Body of pancreas (tissue), 4 donors: Measurements from ENCODE around the gene MED13L. TPM values are rescaled to one million over a fixed set of nuclear protein-coding genes. Genes with fewer than 3 reads are reported as not detected.

ENCODE experiments used
- ATAC-seq: fragments of 150-250 bp; one replicate; pipeline ENCODE4 v1.9.1; 2016
- DNase-seq, 4 donors: peaks; one replicate each; pipeline ENCODE4 v3.0.0-alpha.2; 2019
- H3K27ac ChIP-seq, 4 donors: fragments of 200-600 bp; sonication (generic); 1 replicate in 3 of 4; 2 replicates in 1 of 4; pipeline versions ENCODE4 v1.5.1 to v1.6.1; 2016 to 2019; ENCODE audit warnings: mild to moderate bottlenecking in 1 of 4, mixed read lengths in 1 of 4, moderate library complexity in 1 of 4
- H3K27me3 ChIP-seq, 2 donors: fragments of 200-600 bp; sonication (generic); one replicate each; pipeline ENCODE4 v1.6.0; 2016; ENCODE audit warnings: mild to moderate bottlenecking in 1 of 2
- H3K36me3 ChIP-seq, 2 donors: fragments of 200-600 bp; sonication (generic); replicated peaks in 1 of 2; 2 replicates each; pipeline ENCODE4 v1.5.1; 2016; ENCODE audit warnings: low read depth in 2 of 2; ENCODE audit not compliant: insufficient read depth in 1 of 2
- H3K4me1 ChIP-seq: fragments of 200-600 bp; sonication (generic); one replicate; pipeline ENCODE4 v1.6.0; 2016
- H3K4me3 ChIP-seq, 2 donors: fragments of 200-600 bp; sonication (generic); 1 replicate in 1 of 2; 2 replicates in 1 of 2; pipeline ENCODE4 v1.5.1; 2016 to 2019
- H3K9me3 ChIP-seq, 3 donors: fragments of 200-600 bp; sonication (generic); 1 replicate in 2 of 3; 2 replicates in 1 of 3; pipeline ENCODE4 v1.5.1; 2016
- CTCF ChIP-seq, 7 experiments: fragments of 450-650 bp in 4 of 7; fragments of 200-600 bp in 3 of 7; sonication (generic) in 3 of 7; IDR thresholded peaks; one replicate each; pipeline ENCODE4 v1.5.1; 2016 to 2019; ENCODE audit warnings: antibody characterized with exemption in 7 of 7
- POLR2A ChIP-seq, 3 donors: fragments of 450-650 bp; IDR thresholded peaks; one replicate each; pipeline ENCODE4 v1.6.1; 2016; ENCODE audit warnings: antibody characterized with exemption in 3 of 3, mild to moderate bottlenecking in 2 of 3
- WGBS, 2 donors: methylation state at CpG; one replicate each; pipeline ENCODE4 v1.1.5; 2017; 5-methylcytosine and 5-hydroxymethylcytosine counted together
- intact Hi-C: fragments of 100-400 bp; cut with DNase I; formaldehyde crosslinking; loops from one replicate; pipeline ENCODE4 v1.15.1; 2023
- total RNA-seq, 2 donors: library from RNA; depleted of rRNA; stranded (reverse); fragments of >200 nt; gene quantifications; one replicate each; pipeline ENCODE4 v1.1.0, GENCODE V29; 2016

MED13L gene
- total RNA-seq, 2 donors from 2014 or later: 65.9 to 72.6 TPM

GRCh38 chr12:116026768-116027550 lies 250.5 kb downstream of the MED13L start:
- intact Hi-C loops: no loop called here
- no peak overlapping the region for H3K4me3 ChIP-seq
- peaks cover 4% of the 10 kb centered on the region for H3K4me1 ChIP-seq
- DNase-seq (no peak), ATAC-seq (no peak)
- H3K9me3 ChIP-seq: no peaks in the 10 kb centered on the region
- H3K36me3 ChIP-seq: no peaks in the 10 kb centered on the region
- WGBS, 2 donors: 81 to 83% methylated on average over 7 of the region's 7 CpGs
- no peak overlapping the region for H3K27ac ChIP-seq
- no peaks in the 10 kb centered on the region for H3K27me3 ChIP-seq
- TF ChIP-seq CTCF (IDR thresholded peaks at IDR 0.05) (no peak), POLR2A (IDR thresholded peaks at IDR 0.05) (no peak)

GRCh38 chr12:116026346-116026745 lies 251.1 kb downstream of the MED13L start:
- Histone ChIP-seq H3K27ac (no peak overlapping the region), H3K36me3 (no peaks in the 10 kb centered on the region), H3K9me3 (no peaks in the 10 kb centered on the region), H3K4me3 (no peak overlapping the region), H3K4me1 (peaks cover 4% of the 10 kb centered on the region), H3K27me3 (no peaks in the 10 kb centered on the region)
- intact Hi-C loops: no loop called here
- ATAC-seq (no peak), DNase-seq (no peak)
- no peak for TF ChIP-seq CTCF (IDR thresholded peaks at IDR 0.05)
- no peak for TF ChIP-seq POLR2A (IDR thresholded peaks at IDR 0.05)

- Histone ChIP-seq H3K4me1 (peaks cover 12% of the 10 kb centered on the region), H3K27me3 (no peaks in the 10 kb centered on the region), H3K27ac (no peak overlapping the region), H3K9me3 (no peaks in the 10 kb centered on the region), H3K36me3 (no peaks in the 10 kb centered on the region), H3K4me3 (no peak overlapping the region)
- no peak for ATAC-seq
- no peak for TF ChIP-seq POLR2A (IDR thresholded peaks at IDR 0.05)
- TF ChIP-seq CTCF (IDR thresholded peaks at IDR 0.05): no peak
- intact Hi-C loops: no loop called here
- WGBS, 2 donors: 74 to 87% methylated on average over 2 of the region's 2 CpGs
- no peak for DNase-seq
Observed at GRCh38 chr12:116024769-116025168, 252.7 kb downstream of the MED13L start.

- H3K27me3 ChIP-seq: no peaks in the 10 kb centered on the region
- no peaks in the 10 kb centered on the region for H3K9me3 ChIP-seq
- H3K4me1 ChIP-seq: peaks cover 21% of the 10 kb centered on the region
- ATAC-seq (no peak), DNase-seq (no peak)
- no peak for TF ChIP-seq CTCF (IDR thresholded peaks at IDR 0.05)
- TF ChIP-seq POLR2A (IDR thresholded peaks at IDR 0.05): no peak
- H3K27ac ChIP-seq: no peak overlapping the region
- intact Hi-C loops: loop anchor here (10.0 kb wide), 1 partner anchor 215 kb away; no protein-coding TSS in a partner anchor
- no peak overlapping the region for H3K4me3 ChIP-seq
- H3K36me3 ChIP-seq: peaks cover 0 to 7% of the 10 kb centered on the region in 2 donors
Observed at GRCh38 chr12:116019415-116019814, 258.1 kb downstream of the MED13L start.

GRCh38 chr12:116018282-116018681 lies 259.2 kb downstream of the MED13L start:
- intact Hi-C loops: loop anchor here (10.0 kb wide), 1 partner anchor 217 kb away; no protein-coding TSS in a partner anchor
- Histone ChIP-seq H3K4me3 (no peak overlapping the region), H3K36me3 (peaks cover 0 to 7% of the 10 kb centered on the region in 2 donors), H3K9me3 (no peaks in the 10 kb centered on the region), H3K27ac (no peak overlapping the region), H3K4me1 (peaks cover 21% of the 10 kb centered on the region), H3K27me3 (no peaks in the 10 kb centered on the region)
- WGBS, 2 donors: 6% methylated on average over 2 of the region's 2 CpGs
- TF ChIP-seq POLR2A (IDR thresholded peaks at IDR 0.05) (no peak), CTCF (IDR thresholded peaks at IDR 0.05) (no peak)
- ATAC-seq (peak; percentile 68), DNase-seq (peak in 2 of 4 donors; percentile 30 to 58)
